Endothelial cell of umbilical vein (primary cell): ENCODE measurements around the gene ELOVL6. TPM values are rescaled to one million over a fixed set of nuclear protein-coding genes. Genes with fewer than 3 reads are reported as not detected.

Experiments
- BruUV-seq: library from RNA; stranded (reverse); fragments of 400-500 nt; replicated peaks from 2 replicates; lab custom pipeline; 2021; lab: Mats Ljungman, UMichigan
- CTCF ChIA-PET: fragments of 300-600, 350-600 bp; sonication (Branson Sonifier 250); formaldehyde crosslinking; loops from one replicate; lab custom pipeline; 2021; ENCODE audit warnings: antibody characterized with exemption, inconsistent platforms; lab: Charles Lee
- POLR2A ChIA-PET: fragments of 300-600, 350-600 bp; sonication (Branson Sonifier 250); formaldehyde crosslinking; loops from one replicate; lab custom pipeline; 2021; ENCODE audit warnings: antibody characterized with exemption, inconsistent platforms; lab: Charles Lee
- DNase-seq: peaks from one replicate; pipeline ENCODE4 v3.0.0-alpha.2; 2011; ENCODE audit warnings: low read depth, low spot score
- FAIRE-seq: peaks from 2 replicates; lab custom pipeline; 2011; peaks lifted over from hg19 to GRCh38; lab: Jason Lieb, UNC
- H2AFZ ChIP-seq: 2 replicates; pipeline ENCODE4 v1.6.0; 2012; ENCODE audit warnings: low read depth, low read length, control low read depth, inconsistent platforms
- H3K27ac ChIP-seq: 2 replicates; pipeline ENCODE4 v1.5.1; 2011; ENCODE audit warnings: low read depth, mild to moderate bottlenecking, control low read depth, low read length, moderate library complexity; ENCODE audit not compliant: insufficient read depth
- H3K27me3 ChIP-seq, 2 experiments: 2 replicates each; pipeline versions ENCODE4 v1.6.0 to v1.6.1; 2011; ENCODE audit warnings: low read length in 2 of 2, mixed read lengths in 1 of 2; ENCODE audit not compliant: control insufficient read depth in 2 of 2, insufficient read depth in 2 of 2
- H3K36me3 ChIP-seq, 2 experiments: 2 replicates in 1 of 2; 3 replicates in 1 of 2; pipeline ENCODE4 v1.5.1; 2011; ENCODE audit warnings: low read length in 2 of 2, mild to moderate bottlenecking in 1 of 2, moderate library complexity in 1 of 2; ENCODE audit not compliant: control insufficient read depth in 2 of 2, insufficient read depth in 2 of 2; ENCODE audit errors: extremely low read depth in 1 of 2
- H3K4me1 ChIP-seq: 3 replicates; pipeline ENCODE4 v1.5.1; 2011; ENCODE audit warnings: mild to moderate bottlenecking, low read length; ENCODE audit not compliant: control insufficient read depth, insufficient read depth; ENCODE audit errors: extremely low read depth
- H3K4me2 ChIP-seq: 2 replicates; pipeline ENCODE4 v1.6.1; 2011; ENCODE audit warnings: low read length, control low read depth, mixed read lengths; ENCODE audit not compliant: insufficient read depth
- H3K4me3 ChIP-seq, 3 experiments: fragments of 200-600 bp in 1 of 3; sonication (generic), shearing (Covaris generic) in 1 of 3; replicated peaks in 1 of 3; 2 replicates each; pipeline ENCODE4 v1.5.1; 2011 to 2016; ENCODE audit warnings: control low read depth in 3 of 3, low read length in 3 of 3, mild to moderate bottlenecking in 2 of 3, inconsistent platforms in 1 of 3, low read depth in 1 of 3, moderate library complexity in 1 of 3; ENCODE audit not compliant: insufficient read depth in 1 of 3
- H3K79me2 ChIP-seq: 2 replicates; pipeline ENCODE4 v1.6.0; 2012; ENCODE audit warnings: low read length, inconsistent platforms; ENCODE audit not compliant: control insufficient read depth, insufficient read depth
- H3K9ac ChIP-seq: replicated peaks from 2 replicates; pipeline ENCODE3; 2011; ENCODE audit warnings: low read length, control low read depth; ENCODE audit not compliant: insufficient read depth; ENCODE audit errors: extremely low read depth
- H3K9me1 ChIP-seq: replicated peaks from 3 replicates; pipeline ENCODE4 v1.6.0; 2011; ENCODE audit warnings: mild to moderate bottlenecking, low read length; ENCODE audit not compliant: control insufficient read depth, insufficient read depth; ENCODE audit errors: extremely low read depth
- H3K9me3 ChIP-seq: replicated peaks from 2 replicates; pipeline ENCODE4 v1.5.1; 2012; ENCODE audit warnings: low read length, inconsistent platforms; ENCODE audit not compliant: control insufficient read depth, insufficient read depth
- H4K20me1 ChIP-seq: replicated peaks from 2 replicates; pipeline ENCODE3; 2011; ENCODE audit warnings: mild to moderate bottlenecking, low read length; ENCODE audit not compliant: control insufficient read depth, insufficient read depth; ENCODE audit errors: extremely low read depth
- CTCF ChIP-seq, 2 donors: IDR thresholded peaks; 1 replicate in 1 of 2; 2 replicates in 1 of 2; pipeline ENCODE4 v1.5.1; 2011; ENCODE audit warnings: low read length in 2 of 2, mild to moderate bottlenecking in 2 of 2, moderate library complexity in 2 of 2, control low read depth in 1 of 2, inconsistent platforms in 1 of 2, low read depth in 1 of 2; ENCODE audit not compliant: insufficient read depth in 1 of 2; ENCODE audit errors: extremely low read depth in 1 of 2
- JUN ChIP-seq: IDR thresholded peaks from 2 replicates; pipeline ENCODE4 v1.6.1; 2011; ENCODE audit warnings: borderline replicate concordance, low read depth; ENCODE audit not compliant: insufficient read length, insufficient read depth
- MAX ChIP-seq: IDR thresholded peaks from 2 replicates; pipeline ENCODE4 v1.6.1; 2011; ENCODE audit not compliant: insufficient read depth, insufficient read length
- MYC ChIP-seq: IDR thresholded peaks from one replicate; pipeline ENCODE4 v1.6.1; 2011; ENCODE audit warnings: mild to moderate bottlenecking, low read depth, low read length
- POLR2A ChIP-seq: IDR thresholded peaks from 2 replicates; pipeline ENCODE4 v1.6.1; 2012; ENCODE audit warnings: low read depth, mild to moderate bottlenecking, control low read depth, low read length
- dilution Hi-C: fragments of 300-500 bp; cut with MboI; formaldehyde crosslinking; loops from one replicate; pipeline ENCODE4 v1.15.0; 2019; ENCODE audit warnings: low sequenced_read_pairs; ENCODE audit not compliant: extremely low pct_ligation_motif_present
- intact Hi-C: fragments of 100-400 bp; cut with micrococcal nuclease; formaldehyde crosslinking; loops from one replicate; pipeline ENCODE4 v1.10.0; 2022
- polyA plus RNA-seq, 4 experiments: library from polyadenylated mRNA; depleted of rRNA in 3 of 4; stranded (reverse) in 3 of 4; unstranded in 1 of 4; fragments of >200 nt; gene quantifications; 2 replicates each; pipeline versions ENCODE4 v1.2.1 to v1.2.3, GENCODE V29; 2011 to 2012; ENCODE audit warnings: missing spikeins in 1 of 4
- total RNA-seq: library from RNA; stranded (reverse); gene quantifications from 2 replicates; pipeline ENCODE4 v1.2.3, GENCODE V29; 2021

ELOVL6 gene
- total and polyA plus RNA-seq, 2 donors (not counting 3 experiments of a cell fraction or from before 2014, with no cell fraction given): 6.4 to 26.1 TPM

GRCh38 chr4:110211007-110211769 lies 12.8 kb upstream of the ELOVL6 start:
- dilution Hi-C loops: no loop called here
- no peak overlapping the region for H2AFZ ChIP-seq
- ChIA-PET POLR2A (no interaction called here), CTCF (interaction anchor here (0.7 to 5.3 kb wide), 6 partner anchors 13 to 205 kb away, joined by 3 to 47 read pairs (median 5); partner anchors contain the start of gene ELOVL6)
- H3K9me3 ChIP-seq: no peaks in the 10 kb centered on the region
- no peak overlapping the region for H3K4me2 ChIP-seq
- no peak overlapping the region for H3K4me3 ChIP-seq
- TF ChIP-seq JUN (no peak), MYC (no peak), POLR2A (no peak), CTCF (IDR thresholded peaks at IDR 0.05; ENCODE audit: extremely low read depth in 1 of 2, insufficient read depth in 1 of 2, low read depth in 1 of 2, low read length in 2 of 2) (peak; percentile 59 to 69), MAX (no peak)
- intact Hi-C loops: loop anchor here (1.0 kb wide), 2 partner anchors 161 to 206 kb away; no protein-coding TSS in a partner anchor
- H3K4me1 ChIP-seq: no peaks in the 10 kb centered on the region
- H3K27me3 ChIP-seq: peaks cover 0 to 3% of the 10 kb centered on the region in 2 experiments
- no peak overlapping the region for H3K9ac ChIP-seq
- FAIRE-seq (peak; percentile 67), DNase-seq (peak; percentile 46)
- no peaks in the 10 kb centered on the region for H3K36me3 ChIP-seq
- H3K79me2 ChIP-seq: no peaks in the 10 kb centered on the region
- no peaks in the 10 kb centered on the region for H4K20me1 ChIP-seq
- H3K27ac ChIP-seq: no peak overlapping the region
- no TSS peak for BruUV-seq
- no peaks in the 10 kb centered on the region for H3K9me1 ChIP-seq
